Neural progenitor cell (in vitro differentiated cells): ENCODE data around the gene TCF4. TPM values are rescaled to one million over a fixed set of nuclear protein-coding genes. Genes with fewer than 3 reads are reported as not detected.

ENCODE experiments used
- DNase-seq: peaks from one replicate; pipeline ENCODE4 v3.0.0-alpha.2; 2016; ENCODE audit warnings: low spot score
- H2AFZ ChIP-seq: fragments of 200-600 bp; sonication (generic); replicated peaks from 2 replicates; pipeline ENCODE4 v1.6.1; 2016; ENCODE audit warnings: antibody characterized with exemption
- H3F3A ChIP-seq: fragments of 200-600 bp; sonication (generic); 2 replicates; pipeline ENCODE4 v1.6.1; 2016; ENCODE audit warnings: antibody characterized with exemption, low read depth
- H3K27ac ChIP-seq: fragments of 200-600 bp; sonication (generic); 2 replicates; pipeline ENCODE4 v1.5.1; 2016; ENCODE audit warnings: mild to moderate bottlenecking
- H3K27me3 ChIP-seq: fragments of 200-600 bp; sonication (generic); 2 replicates; pipeline ENCODE4 v1.6.1; 2016; ENCODE audit warnings: mild to moderate bottlenecking, moderate library complexity
- H3K36me3 ChIP-seq: fragments of 200-600 bp; sonication (generic); 2 replicates; pipeline ENCODE4 v1.5.1; 2016
- H3K4me1 ChIP-seq: fragments of 200-600 bp; sonication (generic); 2 replicates; pipeline ENCODE4 v1.6.1; 2016; ENCODE audit warnings: mixed run types
- H3K4me2 ChIP-seq: fragments of 200-600 bp; sonication (generic); 2 replicates; pipeline ENCODE4 v1.6.1; 2016
- H3K4me3 ChIP-seq: fragments of 200-600 bp; sonication (generic); 2 replicates; pipeline ENCODE4 v1.5.1; 2016
- H3K79me2 ChIP-seq: fragments of 200-600 bp; sonication (generic); 2 replicates; pipeline ENCODE4 v1.6.1; 2016; ENCODE audit warnings: low read depth
- H3K9ac ChIP-seq: fragments of 200-600 bp; sonication (generic); 2 replicates; pipeline ENCODE4 v1.6.1; 2016
- H3K9me3 ChIP-seq: fragments of 200-600 bp; sonication (generic); 2 replicates; pipeline ENCODE4 v1.5.1; 2016; ENCODE audit warnings: low read depth
- H4K20me1 ChIP-seq: fragments of 200-600 bp; sonication (generic); 2 replicates; pipeline ENCODE4 v1.6.1; 2016; ENCODE audit warnings: low read depth
- H3K27ac Mint-ChIP-seq: 3 replicates; pipeline ENCODE4 v1.8.0; 2021; ENCODE audit warnings: mixed read lengths
- H3K27me3 Mint-ChIP-seq: 2 replicates; pipeline ENCODE4 v1.8.0; 2022; ENCODE audit warnings: low read depth, mild to moderate bottlenecking, inconsistent platforms, moderate library complexity, mixed read lengths; ENCODE audit not compliant: insufficient read depth
- H3K36me3 Mint-ChIP-seq: 3 replicates; pipeline ENCODE4 v1.8.0; 2021; ENCODE audit warnings: mixed read lengths
- H3K4me1 Mint-ChIP-seq: 3 replicates; pipeline ENCODE4 v1.8.0; 2021; ENCODE audit warnings: mixed read lengths
- H3K4me3 Mint-ChIP-seq: 3 replicates; pipeline ENCODE4 v1.8.0; 2021; ENCODE audit warnings: mild to moderate bottlenecking, moderate library complexity, mixed read lengths
- H3K9me3 Mint-ChIP-seq: 3 replicates; pipeline ENCODE4 v1.8.0; 2020; ENCODE audit warnings: mixed read lengths
- CTCF ChIP-seq: fragments of 200-600 bp; sonication (generic); IDR thresholded peaks from 2 replicates; pipeline ENCODE4 v1.5.1; 2017; ENCODE audit warnings: antibody characterized with exemption, mild to moderate bottlenecking
- EZH2 ChIP-seq: fragments of 200-600 bp; sonication (generic); IDR thresholded peaks from 2 replicates; pipeline ENCODE4 v1.6.1; 2017; ENCODE audit warnings: antibody characterized with exemption, mild to moderate bottlenecking, moderate library complexity
- EZH2phosphoT487 ChIP-seq: fragments of 200-600 bp; sonication (generic); IDR thresholded peaks from 2 replicates; pipeline ENCODE4 v1.6.1; 2017; ENCODE audit warnings: antibody characterized with exemption
- total RNA-seq: library from RNA; depleted of rRNA; stranded (reverse); fragments of >200 nt; gene quantifications from 2 replicates; pipeline ENCODE4 v1.2.3, GENCODE V29; 2015; ENCODE audit warnings: low replicate concordance

Gene TCF4
- total RNA-seq, 1 donor from 2014 or later, result 161 TPM

- Histone ChIP-seq H4K20me1 (peaks cover 57% of the 10 kb centered on the region), H3K27me3 (no peaks in the 10 kb centered on the region), H3K4me3 (no peak overlapping the region), H3K36me3 (no peaks in the 10 kb centered on the region), H3K4me1 (peaks cover 28% of the 10 kb centered on the region), H3K9me3 (no peaks in the 10 kb centered on the region), H3K9ac (no peak overlapping the region), H3K4me2 (no peak overlapping the region), H3F3A (no peaks in the 10 kb centered on the region), H3K79me2 (peaks cover 100% of the 10 kb centered on the region), H3K27ac (peak overlapping the region; percentile 51), H2AFZ (no peak overlapping the region)
- H3K4me3 Mint-ChIP-seq, result no peak overlapping the region
- no peaks in the 10 kb centered on the region for H3K27me3 Mint-ChIP-seq
- H3K9me3 Mint-ChIP-seq, result peaks cover 5% of the 10 kb centered on the region
- H3K4me1 Mint-ChIP-seq, result peaks cover 13% of the 10 kb centered on the region
- DNase-seq, result no peak
- H3K27ac Mint-ChIP-seq, result no peak overlapping the region
- peaks cover 31% of the 10 kb centered on the region for H3K36me3 Mint-ChIP-seq
- no peak for TF ChIP-seq EZH2phosphoT487
- no peak for TF ChIP-seq EZH2
- TF ChIP-seq CTCF, result no peak
These were observed 110.0 kb downstream of the TCF4 start for GRCh38 chr18:55477860-55478581.

GRCh38 chr18:55477499-55477859 lies 110.5 kb downstream of the TCF4 start:
- H4K20me1 ChIP-seq, result peaks cover 62% of the 10 kb centered on the region
- no peak overlapping the region for H2AFZ ChIP-seq
- peaks cover 100% of the 10 kb centered on the region for H3K79me2 ChIP-seq
- H3K9ac ChIP-seq, result no peak overlapping the region
- Mint-ChIP-seq H3K9me3 (peaks cover 5% of the 10 kb centered on the region), H3K4me1 (peaks cover 13% of the 10 kb centered on the region), H3K27ac (no peak overlapping the region), H3K36me3 (peaks cover 26% of the 10 kb centered on the region), H3K4me3 (no peak overlapping the region), H3K27me3 (no peaks in the 10 kb centered on the region)
- no peaks in the 10 kb centered on the region for H3K27me3 ChIP-seq
- H3K36me3 ChIP-seq, result peaks cover 3% of the 10 kb centered on the region
- no peaks in the 10 kb centered on the region for H3K9me3 ChIP-seq
- TF ChIP-seq CTCF (no peak), EZH2 (no peak), EZH2phosphoT487 (no peak)
- H3K4me3 ChIP-seq, result no peak overlapping the region
- peak overlapping the region; percentile 51 for H3K27ac ChIP-seq
- H3K4me2 ChIP-seq, result no peak overlapping the region
- DNase-seq, result no peak
- peaks cover 33% of the 10 kb centered on the region for H3K4me1 ChIP-seq
- H3F3A ChIP-seq, result no peaks in the 10 kb centered on the region

GRCh38 chr18:55475916-55476315 lies 112.1 kb downstream of the TCF4 start:
- Histone ChIP-seq H3K4me2 (no peak overlapping the region), H3K27ac (peak overlapping the region; percentile 34), H3K4me1 (peaks cover 33% of the 10 kb centered on the region), H3F3A (no peaks in the 10 kb centered on the region), H3K79me2 (peaks cover 100% of the 10 kb centered on the region), H4K20me1 (peaks cover 78% of the 10 kb centered on the region), H3K9me3 (no peaks in the 10 kb centered on the region), H3K27me3 (no peaks in the 10 kb centered on the region), H3K9ac (no peak overlapping the region), H3K36me3 (peaks cover 3% of the 10 kb centered on the region), H3K4me3 (no peak overlapping the region), H2AFZ (no peak overlapping the region)
- H3K9me3 Mint-ChIP-seq, result no peaks in the 10 kb centered on the region
- H3K4me3 Mint-ChIP-seq, result no peak overlapping the region
- peaks cover 13% of the 10 kb centered on the region for H3K4me1 Mint-ChIP-seq
- peaks cover 13% of the 10 kb centered on the region for H3K36me3 Mint-ChIP-seq
- DNase-seq, result no peak
- no peak overlapping the region for H3K27ac Mint-ChIP-seq
- TF ChIP-seq EZH2, result no peak
- TF ChIP-seq EZH2phosphoT487, result no peak
- TF ChIP-seq CTCF, result no peak
- no peaks in the 10 kb centered on the region for H3K27me3 Mint-ChIP-seq
